Gastroesophageal sphincter (tissue), 4 donors: Measurements from ENCODE around the gene ZFAND6. TPM values are rescaled to one million over a fixed set of nuclear protein-coding genes. Genes with fewer than 3 reads are reported as not detected.
A peak's percentile ranks its signal among the peaks of the same experiment; 100 is the strongest.

ENCODE experiments used
- ATAC-seq: fragments of 150-250 bp; one replicate; pipeline ENCODE4 v1.9.1; 2016; ENCODE audit warnings: mild to moderate bottlenecking, moderate library complexity
- H3K27ac ChIP-seq, 4 donors: fragments of 200-600 bp; sonication (generic) in 3 of 4; 1 replicate in 3 of 4; 2 replicates in 1 of 4; pipeline ENCODE4 v1.5.1; 2016 to 2019
- H3K27me3 ChIP-seq: fragments of 200-600 bp; sonication (generic); one replicate; pipeline ENCODE4 v1.5.1; 2019
- H3K36me3 ChIP-seq, 2 donors: fragments of 200-600 bp; sonication (generic); one replicate each; pipeline ENCODE4 v1.5.1; 2019; ENCODE audit warnings: control low read depth in 1 of 2
- H3K4me1 ChIP-seq, 3 donors: fragments of 200-600 bp; sonication (generic); 1 replicate in 2 of 3; 2 replicates in 1 of 3; pipeline ENCODE4 v1.5.1; 2016 to 2019; ENCODE audit warnings: control low read depth in 2 of 3
- H3K4me3 ChIP-seq, 2 donors: fragments of 200-600 bp; sonication (generic); one replicate each; pipeline ENCODE4 v1.5.1; 2019; ENCODE audit warnings: mild to moderate bottlenecking in 1 of 2, moderate library complexity in 1 of 2
- H3K9me3 ChIP-seq, 3 donors: fragments of 200-600 bp; sonication (generic); one replicate each; pipeline ENCODE4 v1.5.1; 2017 to 2019; ENCODE audit warnings: control low read depth in 2 of 3
- EP300 ChIP-seq: sonication (generic); formaldehyde crosslinking; IDR thresholded peaks from one replicate; pipeline ENCODE4 v1.6.1; 2017; ENCODE audit warnings: antibody characterized with exemption, mild to moderate bottlenecking
- POLR2A ChIP-seq, 2 donors: fragments of 450-650 bp; IDR thresholded peaks; one replicate each; pipeline ENCODE4 v1.6.1; 2017; ENCODE audit warnings: antibody characterized with exemption in 2 of 2, mild to moderate bottlenecking in 2 of 2, moderate library complexity in 1 of 2
- POLR2AphosphoS5 ChIP-seq: sonication (generic); formaldehyde crosslinking; IDR thresholded peaks from one replicate; pipeline ENCODE4 v1.6.1; 2017; ENCODE audit warnings: antibody characterized with exemption
- WGBS, 2 donors: methylation state at CpG; one replicate each; pipeline ENCODE4 v1.1.5; 2018; ENCODE audit warnings: low coverage in 1 of 2; 5-methylcytosine and 5-hydroxymethylcytosine counted together
- total RNA-seq, 4 donors: library from RNA; depleted of rRNA; stranded (reverse); fragments of >200 nt; gene quantifications; one replicate each; pipeline ENCODE4 v1.1.0, GENCODE V29; 2016
- TF ChIP-seq, protein P1 (sequence below), 4 experiments: fragments of 200-600 bp in 2 of 4; fragments of 450-650 bp in 2 of 4; sonication (generic) in 1 of 4; IDR thresholded peaks; one replicate each; pipeline ENCODE4 v1.5.1; 2017 to 2019; ENCODE audit warnings: antibody characterized with exemption in 4 of 4, mild to moderate bottlenecking in 2 of 4, moderate library complexity in 2 of 4

The ZFAND6 gene
- total RNA-seq, 4 donors from 2014 or later: 95.6 to 137 (median 131) TPM

GRCh38 chr15:80160570-80161156 is 101.2 kb downstream of the ZFAND6 start:
- Histone ChIP-seq H3K27ac (peak overlapping the region in 1 of 4 donors; percentile 36), H3K4me3 (no peak overlapping the region), H3K36me3 (peaks cover 0 to 72% of the 10 kb centered on the region in 2 donors), H3K27me3 (no peaks in the 10 kb centered on the region), H3K4me1 (peaks cover 0 to 16% (median 4%) of the 10 kb centered on the region in 3 donors), H3K9me3 (no peaks in the 10 kb centered on the region)
- peak; percentile 68 for ATAC-seq
- TF ChIP-seq EP300 (no peak), POLR2AphosphoS5 (no peak), POLR2A (IDR thresholded peaks at IDR 0.05) (no peak)
- TF ChIP-seq, protein P1, sequence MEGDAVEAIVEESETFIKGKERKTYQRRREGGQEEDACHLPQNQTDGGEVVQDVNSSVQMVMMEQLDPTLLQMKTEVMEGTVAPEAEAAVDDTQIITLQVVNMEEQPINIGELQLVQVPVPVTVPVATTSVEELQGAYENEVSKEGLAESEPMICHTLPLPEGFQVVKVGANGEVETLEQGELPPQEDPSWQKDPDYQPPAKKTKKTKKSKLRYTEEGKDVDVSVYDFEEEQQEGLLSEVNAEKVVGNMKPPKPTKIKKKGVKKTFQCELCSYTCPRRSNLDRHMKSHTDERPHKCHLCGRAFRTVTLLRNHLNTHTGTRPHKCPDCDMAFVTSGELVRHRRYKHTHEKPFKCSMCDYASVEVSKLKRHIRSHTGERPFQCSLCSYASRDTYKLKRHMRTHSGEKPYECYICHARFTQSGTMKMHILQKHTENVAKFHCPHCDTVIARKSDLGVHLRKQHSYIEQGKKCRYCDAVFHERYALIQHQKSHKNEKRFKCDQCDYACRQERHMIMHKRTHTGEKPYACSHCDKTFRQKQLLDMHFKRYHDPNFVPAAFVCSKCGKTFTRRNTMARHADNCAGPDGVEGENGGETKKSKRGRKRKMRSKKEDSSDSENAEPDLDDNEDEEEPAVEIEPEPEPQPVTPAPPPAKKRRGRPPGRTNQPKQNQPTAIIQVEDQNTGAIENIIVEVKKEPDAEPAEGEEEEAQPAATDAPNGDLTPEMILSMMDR (IDR thresholded peaks at IDR 0.05): no peak
- WGBS, 2 donors: 90 to 93% methylated on average over 1 to 3 of the region's 7 CpGs

DNA sequence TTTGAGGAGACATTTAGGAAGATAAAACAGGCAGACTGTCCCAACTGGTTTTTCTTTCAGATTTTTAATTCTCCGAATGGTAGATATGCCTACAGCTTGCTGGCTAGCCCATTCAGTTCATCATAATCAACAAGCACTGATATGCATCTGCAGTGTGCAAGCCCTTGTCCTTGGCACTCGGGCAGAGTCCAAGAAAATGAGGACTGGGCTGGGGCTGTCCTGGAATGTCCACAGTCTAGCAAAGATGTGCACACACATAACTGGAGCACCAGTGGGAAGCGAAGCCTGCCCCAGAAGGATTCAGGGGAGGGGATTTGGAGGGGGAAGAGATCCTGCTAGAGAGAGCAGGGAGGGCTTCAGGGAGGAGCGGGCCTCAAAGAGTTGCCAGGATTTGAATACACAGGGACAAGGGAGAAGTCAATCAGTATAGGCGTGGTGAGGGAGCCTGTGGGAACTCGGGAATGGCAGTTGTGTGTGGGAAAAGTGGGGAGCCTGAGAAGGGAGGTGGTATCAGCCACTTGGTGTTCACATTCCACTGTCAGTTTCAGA is 102.1 kb downstream of the ZFAND6 start:
- Histone ChIP-seq H3K27ac (no peak overlapping the region), H3K4me1 (peaks cover 0 to 16% (median 4%) of the 10 kb centered on the region in 3 donors), H3K4me3 (no peak overlapping the region), H3K9me3 (no peaks in the 10 kb centered on the region), H3K27me3 (no peaks in the 10 kb centered on the region), H3K36me3 (peaks cover 0 to 72% of the 10 kb centered on the region in 2 donors)
- 89 to 90% methylated on average over 2 to 5 of the region's 6 CpGs for WGBS, 2 donors
- no peak for TF ChIP-seq POLR2AphosphoS5
- TF ChIP-seq, protein P1 (IDR thresholded peaks at IDR 0.05): no peak
- no peak for ATAC-seq

DNA sequence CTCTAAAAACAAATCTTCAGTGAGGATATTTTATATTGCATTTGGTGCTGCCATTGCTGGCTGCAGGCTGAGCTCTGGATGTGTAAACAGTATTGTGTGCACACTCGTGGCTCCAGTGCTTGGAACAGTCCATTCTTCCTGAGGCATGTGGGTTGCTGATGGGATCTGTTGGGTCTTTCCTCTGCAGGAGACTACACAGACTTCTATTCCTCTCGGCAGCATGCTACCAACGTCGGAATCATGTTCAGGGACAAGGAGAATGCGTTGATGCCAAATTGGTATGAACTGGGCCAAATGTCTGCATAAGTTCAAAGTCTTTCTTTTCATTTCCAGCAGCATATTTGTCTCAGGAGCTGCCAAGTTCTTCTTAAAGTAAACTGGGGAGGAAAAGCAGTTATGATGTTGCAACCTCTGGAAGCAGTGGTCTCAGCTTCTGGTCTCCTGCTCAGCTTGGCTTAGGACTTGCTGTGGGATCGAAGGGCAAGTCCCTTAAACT is 102.6 kb downstream of the ZFAND6 start:
- Histone ChIP-seq H3K27ac (no peak overlapping the region), H3K27me3 (no peaks in the 10 kb centered on the region), H3K36me3 (peaks cover 0 to 72% of the 10 kb centered on the region in 2 donors), H3K4me1 (peaks cover 0 to 16% (median 4%) of the 10 kb centered on the region in 3 donors), H3K9me3 (no peaks in the 10 kb centered on the region), H3K4me3 (no peak overlapping the region)
- no peak for TF ChIP-seq POLR2A (IDR thresholded peaks at IDR 0.05)
- TF ChIP-seq POLR2AphosphoS5: peak; percentile 78
- WGBS, 2 donors: 34 to 35% methylated on average over 4 to 5 of the region's 6 CpGs
- ATAC-seq: no peak

GRCh38 chr15:80163217-80163616 is 103.7 kb downstream of the ZFAND6 start:
- peaks cover 0 to 16% (median 4%) of the 10 kb centered on the region in 3 donors for H3K4me1 ChIP-seq
- TF ChIP-seq, protein P1 (IDR thresholded peaks at IDR 0.05): no peak
- TF ChIP-seq EP300: no peak
- no peak for TF ChIP-seq POLR2A (IDR thresholded peaks at IDR 0.05)
- no peak for TF ChIP-seq POLR2AphosphoS5
- no peak overlapping the region for H3K27ac ChIP-seq
- no peaks in the 10 kb centered on the region for H3K9me3 ChIP-seq
- H3K36me3 ChIP-seq: peaks cover 0 to 70% of the 10 kb centered on the region in 2 donors
- ATAC-seq: no peak
- 92 to 94% methylated on average over 2 to 5 of the region's 5 CpGs for WGBS, 2 donors
- no peaks in the 10 kb centered on the region for H3K27me3 ChIP-seq
- H3K4me3 ChIP-seq: no peak overlapping the region

DNA sequence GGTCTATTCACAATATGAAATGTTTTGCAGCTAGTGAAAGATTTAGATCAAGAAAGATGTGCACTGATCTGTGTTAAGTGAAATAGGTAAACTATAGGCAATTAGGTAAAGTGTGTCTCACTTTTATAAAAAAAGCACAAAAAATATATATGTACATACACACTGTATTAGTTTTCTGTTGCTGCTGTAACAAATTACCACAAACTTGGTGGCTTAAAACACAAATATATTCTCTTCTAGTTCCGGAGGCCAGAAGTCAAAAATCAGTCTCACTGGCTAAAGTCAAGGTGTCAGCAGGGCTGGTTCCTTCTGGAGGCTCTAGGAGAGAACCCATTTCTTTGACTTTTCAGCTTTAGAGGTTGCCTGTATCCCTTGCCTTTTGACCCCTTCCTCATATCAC is 104.4 kb downstream of the ZFAND6 start:
- H3K27me3 ChIP-seq: no peaks in the 10 kb centered on the region
- no peak for ATAC-seq
- peaks cover 0 to 70% of the 10 kb centered on the region in 2 donors for H3K36me3 ChIP-seq
- H3K4me1 ChIP-seq: peaks cover 0 to 16% (median 4%) of the 10 kb centered on the region in 3 donors
- H3K9me3 ChIP-seq: no peaks in the 10 kb centered on the region
- WGBS, 2 donors: 89 to 100% methylated on average over 1 of the region's 1 CpG
- no peak overlapping the region for H3K4me3 ChIP-seq
- TF ChIP-seq, protein P1 (IDR thresholded peaks at IDR 0.05): no peak
- TF ChIP-seq POLR2A (IDR thresholded peaks at IDR 0.05): no peak
- no peak for TF ChIP-seq EP300
- H3K27ac ChIP-seq: no peak overlapping the region
